H1 (cell line): ENCODE measurements around the gene UNC50.

Experiments
- BRCA1 ChIP-seq: IDR thresholded peaks from 2 replicates; pipeline ENCODE4 v1.6.1; 2012; ENCODE audit warnings: low read depth, low read length, improper control_type of control experiment
- HDAC6 ChIP-seq: IDR thresholded peaks from one replicate; pipeline ENCODE4 v1.7.1; 2012; ENCODE audit warnings: low read depth, mild to moderate bottlenecking, inconsistent platforms, low read length, moderate library complexity
- POLR2A ChIP-seq, 2 experiments: IDR thresholded peaks; 1 replicate in 1 of 2; 2 replicates in 1 of 2; pipeline ENCODE4 v1.6.1; 2011; ENCODE audit warnings: low read depth in 2 of 2, low read length in 2 of 2, mild to moderate bottlenecking in 2 of 2; ENCODE audit errors: control extremely low read depth in 1 of 2
- POLR2AphosphoS5 ChIP-seq: IDR thresholded peaks from 2 replicates; pipeline ENCODE4 v1.6.1; 2011; ENCODE audit warnings: low read depth, low read length
- SP1 ChIP-seq: IDR thresholded peaks from 2 replicates; pipeline ENCODE4 v1.6.1; 2011; ENCODE audit warnings: low read depth, low read length
- YY1 ChIP-seq: IDR thresholded peaks from 2 replicates; pipeline ENCODE4 v1.6.1; 2011; ENCODE audit warnings: low read depth, mild to moderate bottlenecking, low read length

GRCh38 chr2:98572211-98572610 lies 36.2 kb upstream of the UNC50 start:
- TF ChIP-seq BRCA1 (no peak), POLR2AphosphoS5 (no peak), HDAC6 (no peak), POLR2A (IDR thresholded peaks at IDR 0.05; ENCODE audit: control extremely low read depth in 1 of 2, low read depth in 2 of 2, low read length in 2 of 2) (no peak), SP1 (no peak), YY1 (no peak)
